Astrocyte (in vitro differentiated cells and primary cell): ENCODE measurements around the gene RND2. TPM values are rescaled to one million over a fixed set of nuclear protein-coding genes. Genes with fewer than 3 reads are reported as not detected.

Experiments
- DNase-seq: peaks from one replicate; pipeline ENCODE4 v3.0.0-alpha.2; 2010; ENCODE audit warnings: low read depth
- FAIRE-seq: peaks from 2 replicates; lab custom pipeline; 2011; peaks lifted over from hg19 to GRCh38; lab: Jason Lieb, UNC
- H2AFZ ChIP-seq: 2 replicates; pipeline ENCODE4 v1.6.0; 2012; ENCODE audit warnings: low read depth, low read length, inconsistent platforms
- H3K27ac ChIP-seq: 2 replicates; pipeline ENCODE4 v1.5.1; 2011; ENCODE audit warnings: low read depth, low read length, inconsistent platforms
- H3K27me3 ChIP-seq: 2 replicates; pipeline ENCODE4 v1.6.0; 2011; ENCODE audit warnings: low read length, inconsistent platforms; ENCODE audit not compliant: insufficient read depth
- H3K36me3 ChIP-seq: 2 replicates; pipeline ENCODE4 v1.5.1; 2011; ENCODE audit warnings: low read length, inconsistent platforms; ENCODE audit not compliant: insufficient read depth
- H3K4me1 ChIP-seq: 2 replicates; pipeline ENCODE4 v1.5.1; 2011; ENCODE audit warnings: low read length, inconsistent platforms; ENCODE audit not compliant: insufficient read depth
- H3K4me2 ChIP-seq: 2 replicates; pipeline ENCODE4 v1.6.0; 2012; ENCODE audit warnings: low read length, inconsistent platforms
- H3K4me3 ChIP-seq: 2 replicates; pipeline ENCODE4 v1.5.1; 2011; ENCODE audit warnings: low read depth, mild to moderate bottlenecking, low read length, inconsistent platforms; ENCODE audit not compliant: insufficient read depth
- H3K79me2 ChIP-seq: 2 replicates; pipeline ENCODE4 v1.6.0; 2012; ENCODE audit warnings: mild to moderate bottlenecking, low read length, inconsistent platforms; ENCODE audit not compliant: insufficient read depth
- H3K9ac ChIP-seq: 2 replicates; pipeline ENCODE4 v1.6.0; 2012; ENCODE audit warnings: mild to moderate bottlenecking, low read length, inconsistent platforms
- H3K9me3 ChIP-seq: 2 replicates; pipeline ENCODE4 v1.5.1; 2012; ENCODE audit warnings: low read depth, mild to moderate bottlenecking, low read length, inconsistent platforms; ENCODE audit not compliant: insufficient read depth
- H4K20me1 ChIP-seq: 2 replicates; pipeline ENCODE4 v1.6.0; 2012; ENCODE audit warnings: low read length, inconsistent platforms; ENCODE audit not compliant: insufficient read depth
- H3K27ac Mint-ChIP-seq: one replicate; pipeline ENCODE4 v1.8.0; 2021; ENCODE audit warnings: mild to moderate bottlenecking, mixed read lengths; ENCODE audit not compliant: unreplicated experiment
- H3K27me3 Mint-ChIP-seq: one replicate; pipeline ENCODE4 v1.8.0; 2021; ENCODE audit warnings: low read depth, mixed read lengths; ENCODE audit not compliant: unreplicated experiment
- H3K36me3 Mint-ChIP-seq: one replicate; pipeline ENCODE4 v1.8.0; 2021; ENCODE audit warnings: low read depth, mixed read lengths; ENCODE audit not compliant: unreplicated experiment
- H3K4me1 Mint-ChIP-seq: one replicate; pipeline ENCODE4 v1.8.0; 2021; ENCODE audit warnings: low read depth, mixed read lengths; ENCODE audit not compliant: unreplicated experiment
- H3K4me3 Mint-ChIP-seq: one replicate; pipeline ENCODE4 v1.8.0; 2021; ENCODE audit warnings: mild to moderate bottlenecking, moderate library complexity, mixed read lengths; ENCODE audit not compliant: unreplicated experiment
- H3K9me3 Mint-ChIP-seq: one replicate; pipeline ENCODE4 v1.8.0; 2021; ENCODE audit warnings: mild to moderate bottlenecking, mixed read lengths; ENCODE audit not compliant: unreplicated experiment
- EZH2 ChIP-seq: IDR thresholded peaks from 2 replicates; pipeline ENCODE4 v1.6.1; 2012; ENCODE audit warnings: mild to moderate bottlenecking, low read length, inconsistent platforms; ENCODE audit not compliant: insufficient read depth
- total RNA-seq: library from RNA; stranded (reverse); gene quantifications from 2 replicates; pipeline ENCODE4 v1.2.1, GENCODE V29; 2021
- TF ChIP-seq, protein P1 (sequence below): IDR thresholded peaks from 2 replicates; pipeline ENCODE4 v1.5.1; 2011; ENCODE audit warnings: low read depth, mild to moderate bottlenecking, inconsistent platforms, low read length, moderate library complexity; ENCODE audit not compliant: insufficient read depth

The RND2 gene
- total RNA-seq, 1 donor from 2014 or later = 2.3 TPM

DNA sequence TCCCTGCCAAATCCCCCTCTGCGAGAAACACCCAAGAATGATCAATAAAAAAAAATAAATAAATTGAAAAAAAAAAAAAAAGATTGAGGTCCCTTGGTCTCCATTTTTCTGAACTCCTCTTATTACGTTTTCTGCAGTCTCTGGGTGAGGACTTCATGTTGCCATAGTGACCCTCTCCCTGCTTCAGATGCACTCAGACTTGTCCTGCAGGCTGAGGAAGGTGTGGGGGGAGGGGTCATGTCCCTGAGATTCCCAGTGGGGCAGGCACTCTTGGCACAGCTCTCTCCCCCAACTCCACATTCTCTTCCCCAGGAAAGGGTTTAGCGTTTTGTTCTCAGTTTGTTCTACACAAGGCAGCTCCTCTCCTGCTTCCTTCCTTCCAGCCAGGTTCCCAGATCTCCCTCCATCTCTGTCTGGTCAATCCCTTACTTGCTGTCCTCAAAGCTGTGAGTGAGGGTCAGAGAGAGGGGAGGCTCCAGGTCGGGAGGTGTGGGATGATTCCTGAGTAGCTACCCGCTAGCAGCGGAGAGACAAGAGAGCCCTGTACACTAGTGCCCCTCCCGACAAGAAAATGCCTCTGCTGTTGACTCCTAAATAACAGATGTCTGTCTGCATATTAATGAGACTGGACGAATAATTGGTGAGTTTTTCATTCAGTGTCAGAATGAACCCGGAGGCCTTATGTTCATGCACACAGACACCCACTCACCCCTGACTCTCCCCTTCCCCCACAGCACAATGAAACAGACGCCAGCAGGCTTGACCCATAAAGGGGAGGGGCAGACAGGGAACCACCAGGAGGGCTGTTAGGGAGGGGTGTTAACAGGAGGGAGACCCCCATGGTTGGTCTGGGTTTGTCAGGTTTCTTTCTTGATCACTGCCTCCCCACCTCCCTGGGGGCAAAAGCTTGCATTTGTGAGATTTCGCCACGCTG, 9.2 kb downstream of the RND2 start:
- Mint-ChIP-seq H3K36me3 (no peaks in the 10 kb centered on the region), H3K27ac (no peak overlapping the region), H3K27me3 (peaks cover under 1% of the 10 kb centered on the region), H3K4me3 (no peak overlapping the region), H3K4me1 (peaks cover 18% of the 10 kb centered on the region), H3K9me3 (no peaks in the 10 kb centered on the region)
- H3K4me3 ChIP-seq = no peak overlapping the region
- no peaks in the 10 kb centered on the region for H3K79me2 ChIP-seq
- no peaks in the 10 kb centered on the region for H3K9me3 ChIP-seq
- H3K4me1 ChIP-seq = no peaks in the 10 kb centered on the region
- no peaks in the 10 kb centered on the region for H3K27me3 ChIP-seq
- TF ChIP-seq EZH2 = no peak
- TF ChIP-seq, protein P1, sequence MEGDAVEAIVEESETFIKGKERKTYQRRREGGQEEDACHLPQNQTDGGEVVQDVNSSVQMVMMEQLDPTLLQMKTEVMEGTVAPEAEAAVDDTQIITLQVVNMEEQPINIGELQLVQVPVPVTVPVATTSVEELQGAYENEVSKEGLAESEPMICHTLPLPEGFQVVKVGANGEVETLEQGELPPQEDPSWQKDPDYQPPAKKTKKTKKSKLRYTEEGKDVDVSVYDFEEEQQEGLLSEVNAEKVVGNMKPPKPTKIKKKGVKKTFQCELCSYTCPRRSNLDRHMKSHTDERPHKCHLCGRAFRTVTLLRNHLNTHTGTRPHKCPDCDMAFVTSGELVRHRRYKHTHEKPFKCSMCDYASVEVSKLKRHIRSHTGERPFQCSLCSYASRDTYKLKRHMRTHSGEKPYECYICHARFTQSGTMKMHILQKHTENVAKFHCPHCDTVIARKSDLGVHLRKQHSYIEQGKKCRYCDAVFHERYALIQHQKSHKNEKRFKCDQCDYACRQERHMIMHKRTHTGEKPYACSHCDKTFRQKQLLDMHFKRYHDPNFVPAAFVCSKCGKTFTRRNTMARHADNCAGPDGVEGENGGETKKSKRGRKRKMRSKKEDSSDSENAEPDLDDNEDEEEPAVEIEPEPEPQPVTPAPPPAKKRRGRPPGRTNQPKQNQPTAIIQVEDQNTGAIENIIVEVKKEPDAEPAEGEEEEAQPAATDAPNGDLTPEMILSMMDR = no peak
- H4K20me1 ChIP-seq = no peaks in the 10 kb centered on the region
- H3K27ac ChIP-seq = no peak overlapping the region
- H3K36me3 ChIP-seq = no peaks in the 10 kb centered on the region
- no peak for DNase-seq
- FAIRE-seq = no peak
- peak overlapping the region; percentile 69 for H2AFZ ChIP-seq
- H3K9ac ChIP-seq = no peak overlapping the region
- H3K4me2 ChIP-seq = peak overlapping the region; percentile 20

- TF ChIP-seq, protein P1 = no peak
- no peak for TF ChIP-seq EZH2
- H4K20me1 ChIP-seq = no peaks in the 10 kb centered on the region
- no peak overlapping the region for H3K4me3 ChIP-seq
- H3K9ac ChIP-seq = no peak overlapping the region
- no peak for DNase-seq
- Mint-ChIP-seq H3K27ac (no peak overlapping the region), H3K36me3 (no peaks in the 10 kb centered on the region), H3K9me3 (no peaks in the 10 kb centered on the region), H3K4me3 (no peak overlapping the region), H3K27me3 (peaks cover 2% of the 10 kb centered on the region), H3K4me1 (peaks cover 18% of the 10 kb centered on the region)
- H3K4me2 ChIP-seq = no peak overlapping the region
- H3K79me2 ChIP-seq = no peaks in the 10 kb centered on the region
- H2AFZ ChIP-seq = no peak overlapping the region
- H3K27me3 ChIP-seq = no peaks in the 10 kb centered on the region
- no peaks in the 10 kb centered on the region for H3K9me3 ChIP-seq
- no peaks in the 10 kb centered on the region for H3K4me1 ChIP-seq
- FAIRE-seq = no peak
- H3K36me3 ChIP-seq = no peaks in the 10 kb centered on the region
- H3K27ac ChIP-seq = no peak overlapping the region
These were observed 9.9 kb downstream of the RND2 start for GRCh38 chr17:43034894-43035293.

GRCh38 chr17:43039646-43040045, 14.6 kb downstream of the RND2 start:
- Histone ChIP-seq H3K79me2 (no peaks in the 10 kb centered on the region), H3K27me3 (no peaks in the 10 kb centered on the region), H3K9me3 (no peaks in the 10 kb centered on the region), H4K20me1 (no peaks in the 10 kb centered on the region), H3K4me1 (no peaks in the 10 kb centered on the region), H3K36me3 (no peaks in the 10 kb centered on the region), H3K27ac (no peak overlapping the region), H3K4me2 (no peak overlapping the region), H3K9ac (no peak overlapping the region), H3K4me3 (no peak overlapping the region), H2AFZ (no peak overlapping the region)
- Mint-ChIP-seq H3K27ac (no peak overlapping the region), H3K4me3 (no peak overlapping the region), H3K27me3 (peaks cover 2% of the 10 kb centered on the region), H3K9me3 (no peaks in the 10 kb centered on the region), H3K36me3 (no peaks in the 10 kb centered on the region), H3K4me1 (peaks cover 11% of the 10 kb centered on the region)
- no peak for DNase-seq
- FAIRE-seq = no peak
- TF ChIP-seq, protein P1 = no peak
- TF ChIP-seq EZH2 = no peak
